H4 (cell line): ENCODE data around the gene LRP6. TPM values are rescaled to one million over a fixed set of nuclear protein-coding genes. Genes with fewer than 3 reads are reported as not detected.

Experiments
- DNase-seq: peaks from one replicate; pipeline ENCODE4 v3.0.0-alpha.2; 2015; ENCODE audit warnings: low spot score
- total RNA-seq: library from RNA; depleted of rRNA; stranded (reverse); fragments of >200 nt; shearing (Covaris generic); gene quantifications from 2 replicates; pipeline ENCODE4 v1.2.3, GENCODE V29; 2014; rRNA removed

Gene LRP6
- total RNA-seq, 1 experiment from 2014 or later: 19.0 TPM

DNA sequence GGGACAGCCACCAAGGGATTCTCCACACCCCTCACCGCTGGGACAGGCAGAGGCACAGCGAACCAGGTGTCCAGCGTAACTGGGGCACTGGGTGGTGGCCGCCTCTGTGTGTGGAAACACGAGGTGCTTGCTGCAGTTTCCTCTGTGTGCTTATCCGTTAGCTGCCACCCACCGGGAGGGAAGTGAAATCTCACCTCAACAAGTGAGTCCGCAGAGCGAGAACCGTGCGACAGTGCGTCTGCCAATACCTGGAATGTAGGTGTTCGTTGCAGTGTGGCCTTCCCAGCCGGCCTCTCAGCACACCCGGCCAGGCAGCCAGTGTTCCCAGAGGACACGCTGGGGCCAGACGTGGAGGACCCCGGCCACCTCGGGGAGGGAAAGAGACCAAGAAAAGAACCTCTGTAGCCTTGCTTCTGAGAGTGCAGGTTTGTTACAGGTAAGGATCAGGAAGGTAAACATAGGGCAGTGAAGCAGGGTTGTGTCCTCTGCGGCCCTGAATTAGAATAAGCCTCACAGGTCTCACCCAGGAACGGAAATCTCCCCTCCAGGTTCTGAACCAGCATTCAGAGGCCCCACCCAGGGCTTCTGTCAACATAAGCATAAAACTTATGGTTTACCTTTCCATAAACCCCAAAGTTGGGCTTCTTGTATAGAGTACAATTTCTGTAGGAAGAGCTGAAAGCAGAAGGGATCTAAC, 194.6 kb downstream of the LRP6 start:
- no peak for DNase-seq

GRCh38 chr12:12070674-12071656, 195.9 kb downstream of the LRP6 start, which contains the start of gene BCL2L14:
BCL2L14 (plus strand) TSS chr12:12070939; CDS start chr12:12079306, 8,367 bp downstream.
- DNase-seq: no peak

DNA sequence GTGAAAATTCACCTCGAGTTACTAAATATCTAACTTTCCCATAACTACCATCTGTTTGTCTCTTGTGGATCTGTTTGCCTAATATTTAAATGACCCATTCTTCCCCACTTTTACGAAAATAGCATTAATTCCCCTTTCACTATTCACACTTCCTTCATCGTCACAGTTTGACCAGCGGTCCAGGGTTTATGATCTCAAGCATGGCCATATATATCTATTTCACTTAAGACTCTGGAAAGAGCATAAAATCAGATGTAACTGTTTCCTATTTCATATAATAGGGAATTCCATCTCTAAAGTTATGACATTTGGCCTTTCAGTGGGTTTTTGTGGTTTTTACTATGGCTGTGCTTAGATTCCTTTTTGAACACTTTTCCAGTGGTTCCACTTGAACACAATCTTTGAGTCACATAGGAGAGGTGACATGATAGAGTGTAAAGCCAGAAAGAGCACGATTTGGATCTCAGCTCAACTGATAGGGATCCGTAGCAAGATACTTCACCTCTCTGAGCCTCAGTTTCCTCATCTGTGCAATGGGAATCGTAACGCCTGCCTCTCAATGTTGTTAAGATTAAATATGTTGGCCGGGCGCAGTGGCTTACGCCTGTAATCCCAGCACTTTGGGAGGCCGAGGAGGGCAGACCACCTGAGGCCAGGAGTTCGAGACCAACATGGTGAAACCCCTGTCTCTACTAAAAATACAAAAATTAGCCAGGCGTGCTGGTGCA, 196.9 kb downstream of the LRP6 start:
- no peak for DNase-seq

DNA sequence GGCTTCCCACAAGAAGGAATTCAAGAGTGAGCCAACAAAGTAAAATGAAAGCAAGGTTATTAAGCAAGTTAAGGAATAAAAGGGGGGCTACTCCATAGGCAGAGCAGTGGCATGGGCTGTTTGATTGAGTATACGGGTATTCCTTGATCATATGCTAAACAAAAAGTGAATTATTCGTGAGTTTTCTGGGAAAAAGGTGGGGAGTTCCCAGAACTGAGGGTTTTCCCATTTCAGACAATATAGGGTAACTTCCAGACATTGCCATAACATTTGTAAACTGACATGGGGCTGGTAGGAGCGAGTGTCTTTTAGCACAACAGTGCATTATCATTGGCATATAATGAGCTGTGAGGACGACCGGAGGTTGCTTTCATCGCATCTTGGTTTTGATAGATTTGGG, 198.1 kb downstream of the LRP6 start:
- DNase-seq: no peak

Other genes starting within 250 kb of the LRP6 start
- not detected in 2 replicates for gene BCL2L14, start 196.1 kb downstream of the LRP6 start, total RNA-seq
- gene MANSC1, start 83.2 kb upstream of the LRP6 start, total RNA-seq: 0.39 and 0.52 TPM in 2 replicates
- 8.1 and 9.8 TPM in 2 replicates for gene BORCS5, start 90.0 kb upstream of the LRP6 start, total RNA-seq